Upper lobe of left lung (tissue), 6 donors: Measurements from ENCODE around the gene ITPRIP. TPM values are rescaled to one million over a fixed set of nuclear protein-coding genes. Genes with fewer than 3 reads are reported as not detected.
A peak's percentile ranks its signal among the peaks of the same experiment; 100 is the strongest.

Experiments used
- ATAC-seq, 2 donors: fragments of 200-7000 bp; cut with Tn5 transposase; one replicate each; pipeline ENCODE4 v1.9.1; 2022; ENCODE audit warnings: mild to moderate bottlenecking in 2 of 2, moderate library complexity in 2 of 2; ENCODE audit not compliant: low FRiP score in 2 of 2
- DNase-seq, 2 donors: peaks; one replicate each; pipeline ENCODE4 v3.0.0-alpha.2; 2019 to 2020
- H3K27ac ChIP-seq, 4 donors: fragments of 200-600 bp; sonication (generic); one replicate each; pipeline ENCODE4 v1.5.1; 2016 to 2019
- H3K27me3 ChIP-seq, 4 donors: fragments of 200-600 bp; sonication (generic); one replicate each; pipeline ENCODE4 v1.5.1; 2017 to 2019
- H3K36me3 ChIP-seq, 4 donors: fragments of 200-600 bp; sonication (generic); one replicate each; pipeline ENCODE4 v1.5.1; 2016 to 2019
- H3K4me1 ChIP-seq, 4 donors: fragments of 200-600 bp; sonication (generic); one replicate each; pipeline ENCODE4 v1.5.1; 2018 to 2019
- H3K4me3 ChIP-seq, 4 donors: fragments of 200-600 bp; sonication (generic); one replicate each; pipeline ENCODE4 v1.5.1; 2017 to 2019; ENCODE audit warnings: mild to moderate bottlenecking in 2 of 4, moderate library complexity in 1 of 4
- H3K9me3 ChIP-seq, 4 donors: fragments of 200-600 bp; sonication (generic); one replicate each; pipeline ENCODE4 v1.5.1; 2018 to 2019
- CTCF ChIP-seq, 6 experiments: fragments of 450-650 bp in 4 of 6; fragments of 200-600 bp in 2 of 6; sonication (generic) in 2 of 6; IDR thresholded peaks; one replicate each; pipeline ENCODE4 v1.5.1; 2016 to 2019; ENCODE audit warnings: antibody characterized with exemption in 6 of 6
- EP300 ChIP-seq, 4 donors: sonication (generic); formaldehyde crosslinking; IDR thresholded peaks; one replicate each; pipeline ENCODE4 v1.5.1; 2017; ENCODE audit warnings: antibody characterized with exemption in 4 of 4, control low read depth in 2 of 4
- POLR2A ChIP-seq, 4 donors: fragments of 450-650 bp; IDR thresholded peaks; one replicate each; pipeline ENCODE4 v1.5.1; 2016 to 2017; ENCODE audit warnings: antibody characterized with exemption in 4 of 4, mild to moderate bottlenecking in 2 of 4
- POLR2AphosphoS5 ChIP-seq, 2 donors: sonication (generic); formaldehyde crosslinking; IDR thresholded peaks; one replicate each; pipeline ENCODE4 v1.5.1; 2017; ENCODE audit warnings: antibody characterized with exemption in 2 of 2
- WGBS, 2 donors: methylation state at CpG; one replicate each; pipeline ENCODE4 v1.1.5; 2017 to 2018; 5-methylcytosine and 5-hydroxymethylcytosine counted together
- total RNA-seq, 6 donors: library from RNA; depleted of rRNA in 4 of 6; stranded (reverse); fragments of >200 nt in 4 of 6; gene quantifications; one replicate each; pipeline versions ENCODE4 v1.1.0 to v1.2.1, GENCODE V29; 2016 to 2021
- donor health status: DM: no; HTN: no; CAD: no; lungs with moderate emphysema.
- donor health status: DM: no; HTN: yes; CAD: no; lungs with severe emphysema.

Gene ITPRIP
- total RNA-seq, 6 donors from 2014 or later = 28.3 to 86.2 (median 34.4) TPM

GRCh38 chr10:104321725-104322415 lies 16.4 kb downstream of the ITPRIP start:
- Histone ChIP-seq H3K4me1 (peaks cover 97 to 100% (median 100%) of the 10 kb centered on the region in 4 donors), H3K9me3 (no peaks in the 10 kb centered on the region), H3K36me3 (peaks cover 0 to 12% (median 0%) of the 10 kb centered on the region in 4 donors), H3K27me3 (no peaks in the 10 kb centered on the region), H3K27ac (peak overlapping the region; percentile 88 to 100 (median 94)), H3K4me3 (no peak overlapping the region)
- no peak for ATAC-seq
- no peak for TF ChIP-seq POLR2AphosphoS5 (IDR thresholded peaks at IDR 0.05)
- TF ChIP-seq EP300 (IDR thresholded peaks at IDR 0.05) = no peak
- no peak for TF ChIP-seq POLR2A (IDR thresholded peaks at IDR 0.05)
- 64 to 65% methylated on average over 8 of the region's 8 CpGs for WGBS, 2 donors
- no peak for DNase-seq

GRCh38 chr10:104321226-104321625 lies 17.0 kb downstream of the ITPRIP start:
- no peak for TF ChIP-seq POLR2AphosphoS5 (IDR thresholded peaks at IDR 0.05)
- TF ChIP-seq CTCF (IDR thresholded peaks at IDR 0.05) = no peak
- no peak for TF ChIP-seq POLR2A (IDR thresholded peaks at IDR 0.05)
- no peak for TF ChIP-seq EP300 (IDR thresholded peaks at IDR 0.05)
- H3K27ac ChIP-seq = peak overlapping the region; percentile 70 to 100 (median 94)
- H3K9me3 ChIP-seq = no peaks in the 10 kb centered on the region
- peaks cover 97 to 100% (median 98%) of the 10 kb centered on the region in 4 donors for H3K4me1 ChIP-seq
- no peak overlapping the region for H3K4me3 ChIP-seq
- H3K36me3 ChIP-seq = peaks cover 0 to 12% (median under 1%) of the 10 kb centered on the region in 4 donors
- WGBS, 2 donors = 68 to 70% methylated on average over 2 to 6 of the region's 6 CpGs
- no peak for DNase-seq
- H3K27me3 ChIP-seq = no peaks in the 10 kb centered on the region
- ATAC-seq = no peak

GRCh38 chr10:104318810-104319741 lies 19.2 kb downstream of the ITPRIP start:
- ATAC-seq = no peak
- Histone ChIP-seq H3K4me3 (no peak overlapping the region), H3K9me3 (no peaks in the 10 kb centered on the region), H3K4me1 (peaks cover 76 to 89% (median 77%) of the 10 kb centered on the region in 4 donors), H3K27me3 (no peaks in the 10 kb centered on the region), H3K36me3 (peaks cover 17 to 26% (median 22%) of the 10 kb centered on the region in 4 donors), H3K27ac (peak overlapping the region; percentile 52 to 70 (median 58))
- 57 to 61% methylated on average over 19 of the region's 19 CpGs for WGBS, 2 donors
- TF ChIP-seq POLR2AphosphoS5 (IDR thresholded peaks at IDR 0.05) (peak in 1 of 2 donors; percentile 70), CTCF (IDR thresholded peaks at IDR 0.05) (no peak), EP300 (IDR thresholded peaks at IDR 0.05) (peak in 2 of 4 donors; percentile 71 to 75)
- no peak for DNase-seq

GRCh38 chr10:104318326-104318725 lies 19.9 kb downstream of the ITPRIP start:
- Histone ChIP-seq H3K4me1 (peaks cover 68 to 87% (median 70%) of the 10 kb centered on the region in 4 donors), H3K27me3 (no peaks in the 10 kb centered on the region), H3K9me3 (no peaks in the 10 kb centered on the region), H3K4me3 (no peak overlapping the region), H3K36me3 (peaks cover 19 to 31% (median 28%) of the 10 kb centered on the region in 4 donors), H3K27ac (peak overlapping the region in 3 of 4 donors; percentile 15 to 70 (median 52))
- no peak for DNase-seq
- no peak for ATAC-seq
- WGBS, 2 donors = 74 to 90% methylated on average over 5 of the region's 5 CpGs
- TF ChIP-seq POLR2AphosphoS5 (IDR thresholded peaks at IDR 0.05) = no peak
- no peak for TF ChIP-seq POLR2A (IDR thresholded peaks at IDR 0.05)
- no peak for TF ChIP-seq EP300 (IDR thresholded peaks at IDR 0.05)
- TF ChIP-seq CTCF (IDR thresholded peaks at IDR 0.05) = no peak
